Suprapubic skin (tissue), 4 donors: ENCODE results near the gene FOLR1. TPM values are rescaled to one million over a fixed set of nuclear protein-coding genes. Genes with fewer than 3 reads are reported as not detected.

Experiments used
- DNase-seq, 2 donors: peaks; one replicate each; pipeline ENCODE4 v3.0.0-alpha.2; 2019; ENCODE audit warnings: low spot score in 2 of 2
- H3K27ac ChIP-seq: fragments of 200-600 bp; sonication (generic); one replicate; pipeline ENCODE4 v1.5.1; 2019
- H3K27me3 ChIP-seq: fragments of 200-600 bp; sonication (generic); one replicate; pipeline ENCODE4 v1.5.1; 2019
- H3K36me3 ChIP-seq: fragments of 200-600 bp; sonication (generic); one replicate; pipeline ENCODE4 v1.5.1; 2019
- H3K4me1 ChIP-seq: fragments of 200-600 bp; sonication (generic); one replicate; pipeline ENCODE4 v1.5.1; 2019
- H3K4me3 ChIP-seq: fragments of 200-600 bp; sonication (generic); one replicate; pipeline ENCODE4 v1.5.1; 2019; ENCODE audit warnings: mild to moderate bottlenecking
- H3K9me3 ChIP-seq: fragments of 200-600 bp; sonication (generic); one replicate; pipeline ENCODE4 v1.5.1; 2019
- CTCF ChIP-seq, 2 donors: fragments of 200-600 bp in 1 of 2; fragments of 450-650 bp in 1 of 2; sonication (generic) in 1 of 2; IDR thresholded peaks; one replicate each; pipeline ENCODE4 v1.5.1; 2016 to 2019; ENCODE audit warnings: antibody characterized with exemption in 2 of 2, mild to moderate bottlenecking in 1 of 2, moderate library complexity in 1 of 2
- EP300 ChIP-seq: sonication (generic); formaldehyde crosslinking; IDR thresholded peaks from one replicate; pipeline ENCODE4 v1.6.1; 2017; ENCODE audit warnings: antibody characterized with exemption
- POLR2A ChIP-seq, 2 donors: fragments of 450-650 bp; IDR thresholded peaks; one replicate each; pipeline ENCODE4 v1.6.1; 2017; ENCODE audit warnings: antibody characterized with exemption in 2 of 2, mild to moderate bottlenecking in 2 of 2, moderate library complexity in 2 of 2
- POLR2AphosphoS5 ChIP-seq, 3 donors: sonication (generic); formaldehyde crosslinking; IDR thresholded peaks; one replicate each; pipeline ENCODE4 v1.6.1; 2017; ENCODE audit warnings: antibody characterized with exemption in 3 of 3
- WGBS: methylation state at CpG from one replicate; pipeline ENCODE4 v1.1.5; 2018; 5-methylcytosine and 5-hydroxymethylcytosine counted together
- total RNA-seq, 4 donors: library from RNA; depleted of rRNA; stranded (reverse); fragments of >200 nt; gene quantifications; one replicate each; pipeline ENCODE4 v1.1.0, GENCODE V29; 2016

FOLR1 gene
- total RNA-seq, 4 donors from 2014 or later: 1.5 to 4.3 (median 4.3) TPM; not detected in 1

GRCh38 chr11:72236083-72236697 lies 44.2 kb downstream of the FOLR1 start:
- Histone ChIP-seq H3K36me3 (peaks cover 67% of the 10 kb centered on the region), H3K27me3 (peaks cover 9% of the 10 kb centered on the region)
- no peak for DNase-seq

GRCh38 chr11:72236774-72237111 lies 44.8 kb downstream of the FOLR1 start:
- TF ChIP-seq POLR2AphosphoS5 (IDR thresholded peaks at IDR 0.05) (no peak), EP300 (no peak), POLR2A (IDR thresholded peaks at IDR 0.05) (no peak), CTCF (IDR thresholded peaks at IDR 0.05) (no peak)
- H3K27me3 ChIP-seq: peaks cover 14% of the 10 kb centered on the region
- no peak for DNase-seq
- H3K27ac ChIP-seq: no peak overlapping the region
- H3K36me3 ChIP-seq: peaks cover 62% of the 10 kb centered on the region
- H3K4me1 ChIP-seq: peaks cover 44% of the 10 kb centered on the region
- H3K4me3 ChIP-seq: no peak overlapping the region
- H3K9me3 ChIP-seq: no peaks in the 10 kb centered on the region
- 76% methylated on average over 2 of the region's 2 CpGs for WGBS

More at GRCh38 chr11:72236083-72236697, 44.2 kb downstream of the FOLR1 start:
- Histone ChIP-seq H3K27ac (no peak overlapping the region), H3K4me3 (no peak overlapping the region), H3K9me3 (no peaks in the 10 kb centered on the region), H3K4me1 (peaks cover 44% of the 10 kb centered on the region)
- TF ChIP-seq EP300 (no peak), POLR2A (IDR thresholded peaks at IDR 0.05) (no peak), CTCF (IDR thresholded peaks at IDR 0.05) (no peak), POLR2AphosphoS5 (IDR thresholded peaks at IDR 0.05) (no peak)
- WGBS: 69% methylated on average over 4 of the region's 4 CpGs

- WGBS: no CpG with 5 or more reads among the region's 22 CpGs
- H3K9me3 ChIP-seq: no peaks in the 10 kb centered on the region
- H3K4me3 ChIP-seq: no peak overlapping the region
- peaks cover 44% of the 10 kb centered on the region for H3K4me1 ChIP-seq
- TF ChIP-seq POLR2A (IDR thresholded peaks at IDR 0.05) (no peak), CTCF (IDR thresholded peaks at IDR 0.05) (no peak), EP300 (no peak), POLR2AphosphoS5 (IDR thresholded peaks at IDR 0.05) (no peak)
- no peak for DNase-seq
- H3K27ac ChIP-seq: no peak overlapping the region
- peaks cover 56% of the 10 kb centered on the region for H3K36me3 ChIP-seq
- peaks cover 20% of the 10 kb centered on the region for H3K27me3 ChIP-seq
Observed at GRCh38 chr11:72237112-72237931, 45.4 kb downstream of the FOLR1 start.

- H3K36me3 ChIP-seq: peaks cover 49% of the 10 kb centered on the region
- TF ChIP-seq POLR2A (IDR thresholded peaks at IDR 0.05) (no peak), CTCF (IDR thresholded peaks at IDR 0.05) (peak; percentile 42 to 55)
- WGBS: 20% methylated on average over 1 of the region's 16 CpGs
- no peak overlapping the region for H3K4me3 ChIP-seq
- peak in 1 of 2 donors; percentile 72 for DNase-seq
- peaks cover 44% of the 10 kb centered on the region for H3K4me1 ChIP-seq
- H3K9me3 ChIP-seq: no peaks in the 10 kb centered on the region
- H3K27ac ChIP-seq: no peak overlapping the region
- peaks cover 27% of the 10 kb centered on the region for H3K27me3 ChIP-seq
Observed at GRCh38 chr11:72238040-72238450, 46.1 kb downstream of the FOLR1 start.
